IMR-90 (cell line): Measurements from ENCODE around the gene C1orf56. TPM values are rescaled to one million over a fixed set of nuclear protein-coding genes. Genes with fewer than 3 reads are reported as not detected.

Experiments used
- ATAC-seq: fragments of 200-7000 bp; cut with Tn5 transposase; 2 replicates; pipeline ENCODE4 v1.9.1; 2020; ENCODE audit warnings: low read depth, mild to moderate bottlenecking, moderate library complexity
- BruUV-seq: library from RNA; stranded (reverse); fragments of 400-500 nt; replicated peaks from 2 replicates; lab custom pipeline; 2021; lab: Mats Ljungman, UMichigan
- CTCF ChIA-PET: fragments of 300-600 bp; formaldehyde crosslinking; extraction: SDS; loops from one replicate; lab custom pipeline; 2021; ENCODE audit warnings: antibody characterized with exemption; lab: Yijun Ruan, JAX
- POLR2A ChIA-PET: fragments of 300-600 bp; sonication (Branson Sonifier 250); formaldehyde crosslinking; loops from one replicate; lab custom pipeline; 2022; ENCODE audit warnings: antibody characterized with exemption; ENCODE audit not compliant: unreplicated experiment; lab: Charles Lee
- DNase-seq: peaks from one replicate; pipeline ENCODE4 v3.0.0; 2013
- H2AFZ ChIP-seq: replicated peaks from 2 replicates; pipeline ENCODE3; 2013; ENCODE audit warnings: low read length, mild to moderate bottlenecking; ENCODE audit not compliant: poor library complexity
- H2AK5ac ChIP-seq: 2 replicates; pipeline ENCODE4 v1.6.1; 2013; ENCODE audit warnings: low read depth, low read length, inconsistent platforms
- H2AK9ac ChIP-seq: replicated peaks from 2 replicates; pipeline ENCODE3; 2013; ENCODE audit warnings: mild to moderate bottlenecking, low read depth, low read length, moderate library complexity; ENCODE audit not compliant: poor library complexity
- H2BK120ac ChIP-seq: 2 replicates; pipeline ENCODE4 v1.6.1; 2013; ENCODE audit warnings: low read depth, low read length, inconsistent platforms
- H2BK15ac ChIP-seq: 3 replicates; pipeline ENCODE4 v1.6.1; 2013; ENCODE audit warnings: low read depth, low read length, inconsistent platforms
- H2BK20ac ChIP-seq: 2 replicates; pipeline ENCODE4 v1.6.1; 2013; ENCODE audit warnings: low read depth, mild to moderate bottlenecking, inconsistent platforms, low read length, moderate library complexity
- H2BK5ac ChIP-seq: 2 replicates; pipeline ENCODE4 v1.6.1; 2013; ENCODE audit warnings: mild to moderate bottlenecking, low read depth, low read length, inconsistent platforms; ENCODE audit not compliant: poor library complexity, severe bottlenecking
- H3K14ac ChIP-seq: replicated peaks from 2 replicates; pipeline ENCODE4 v1.6.1; 2013; ENCODE audit warnings: low read depth, low read length, inconsistent platforms
- H3K18ac ChIP-seq: 2 replicates; pipeline ENCODE4 v1.6.1; 2013; ENCODE audit warnings: low read depth, low read length, control low read depth
- H3K23ac ChIP-seq: 2 replicates; pipeline ENCODE4 v1.6.1; 2013; ENCODE audit warnings: low read depth, low read length, inconsistent platforms
- H3K27ac ChIP-seq: 2 replicates; pipeline ENCODE4 v1.5.1; 2013; ENCODE audit warnings: mild to moderate bottlenecking, control low read depth, low read length; ENCODE audit not compliant: insufficient read depth
- H3K27me3 ChIP-seq: 2 replicates; pipeline ENCODE4 v1.6.1; 2013; ENCODE audit warnings: low read length; ENCODE audit not compliant: control insufficient read depth, insufficient read depth
- H3K36me3 ChIP-seq: 2 replicates; pipeline ENCODE4 v1.6.1; 2013; ENCODE audit warnings: low read length, mixed read lengths; ENCODE audit not compliant: control insufficient read depth, insufficient read depth
- H3K4ac ChIP-seq: 2 replicates; pipeline ENCODE4 v1.6.1; 2013; ENCODE audit warnings: low read depth, low read length, inconsistent platforms
- H3K4me1 ChIP-seq: 2 replicates; pipeline ENCODE4 v1.6.1; 2013; ENCODE audit warnings: low read length, mixed read lengths; ENCODE audit not compliant: control insufficient read depth, insufficient read depth
- H3K4me2 ChIP-seq: 2 replicates; pipeline ENCODE4 v1.6.1; 2013; ENCODE audit warnings: low read depth, mild to moderate bottlenecking, control low read depth, low read length, moderate library complexity
- H3K4me3 ChIP-seq: 2 replicates; pipeline ENCODE4 v1.5.1; 2013; ENCODE audit warnings: low read depth, mild to moderate bottlenecking, control low read depth, low read length, moderate library complexity; ENCODE audit not compliant: insufficient read depth
- H3K56ac ChIP-seq: 2 replicates; pipeline ENCODE4 v1.6.1; 2013; ENCODE audit warnings: low read length, inconsistent platforms; ENCODE audit not compliant: insufficient read depth; ENCODE audit errors: extremely low read depth
- H3K79me1 ChIP-seq, 2 experiments: 2 replicates each; pipeline ENCODE4 v1.6.1; 2013; ENCODE audit warnings: low read length in 2 of 2, inconsistent platforms in 1 of 2, low read depth in 1 of 2
- H3K9ac ChIP-seq: 2 replicates; pipeline ENCODE4 v1.6.1; 2013; ENCODE audit warnings: low read depth, low read length, control low read depth
- H3K9me1 ChIP-seq: 2 replicates; pipeline ENCODE4 v1.6.1; 2013; ENCODE audit warnings: low read length, inconsistent platforms; ENCODE audit not compliant: insufficient read depth
- H3K9me3 ChIP-seq: 2 replicates; pipeline ENCODE4 v1.6.1; 2013; ENCODE audit warnings: low read length; ENCODE audit not compliant: control insufficient read depth, insufficient read depth
- H4K20me1 ChIP-seq: 2 replicates; pipeline ENCODE4 v1.6.1; 2013; ENCODE audit warnings: low read length, inconsistent platforms; ENCODE audit not compliant: insufficient read depth
- H4K5ac ChIP-seq: 2 replicates; pipeline ENCODE4 v1.6.1; 2013; ENCODE audit warnings: mild to moderate bottlenecking, low read depth, low read length, control low read depth
- H4K8ac ChIP-seq, 2 experiments: 2 replicates each; pipeline ENCODE4 v1.6.1; 2013; ENCODE audit warnings: low read depth in 2 of 2, low read length in 2 of 2, control low read depth in 1 of 2, inconsistent platforms in 1 of 2
- H4K91ac ChIP-seq: 2 replicates; pipeline ENCODE4 v1.6.1; 2013; ENCODE audit warnings: low read depth, low read length, inconsistent platforms; ENCODE audit not compliant: insufficient read depth
- ELK1 ChIP-seq: fragments of 150-350 bp; IDR thresholded peaks from 2 replicates; pipeline ENCODE4 v1.6.1; 2016; ENCODE audit warnings: low read depth, mild to moderate bottlenecking, low read length, moderate library complexity, borderline replicate concordance
- MAFK ChIP-seq: IDR thresholded peaks from 2 replicates; pipeline ENCODE4 v1.6.1; 2012; ENCODE audit warnings: low read depth, low read length, improper control_type of control experiment
- MXI1 ChIP-seq: IDR thresholded peaks from 2 replicates; pipeline ENCODE4 v1.6.1; 2012; ENCODE audit warnings: low read depth, mild to moderate bottlenecking, low read length, moderate library complexity, borderline replicate concordance
- RAD21 ChIP-seq: IDR thresholded peaks from 2 replicates; pipeline ENCODE4 v1.6.1; 2012; ENCODE audit warnings: low read length, improper control_type of control experiment
- RCOR1 ChIP-seq: IDR thresholded peaks from 2 replicates; pipeline ENCODE4 v1.6.1; 2012; ENCODE audit warnings: mild to moderate bottlenecking, low read length, improper control_type of control experiment; ENCODE audit not compliant: insufficient replicate concordance
- RFX5 ChIP-seq: IDR thresholded peaks from 2 replicates; pipeline ENCODE4 v1.8.0; 2012; ENCODE audit warnings: low read depth, mild to moderate bottlenecking, low read length, moderate library complexity
- USF2 ChIP-seq: fragments of 150-350 bp; IDR thresholded peaks from 2 replicates; pipeline ENCODE4 v1.6.1; 2017; ENCODE audit warnings: mild to moderate bottlenecking, antibody characterized with exemption, low read length, low read depth
- WGBS, 2 experiments: methylation state at CpG; one replicate each; pipeline versions ENCODE4 v1.1.5 to v1.1.7; 2013; ENCODE audit warnings: missing lambda C conversion rate in 2 of 2; ENCODE audit not compliant: insufficient read length in 1 of 2; ENCODE audit errors: extremely low coverage in 2 of 2; 5-methylcytosine and 5-hydroxymethylcytosine counted together
- dilution Hi-C: fragments of 300-500 bp; cut with HindIII; formaldehyde crosslinking; loops from one replicate; pipeline ENCODE4 v1.14.3; 2018; ENCODE audit warnings: low sequenced_read_pairs; ENCODE audit not compliant: unreplicated experiment
- in situ Hi-C: fragments of 300-500 bp; cut with MboI; formaldehyde crosslinking; loops from 3 replicates; pipeline ENCODE4 v1.14.3; 2019; ENCODE audit warnings: low sequenced_read_pairs, inconsistent platforms, mixed read lengths
- intact Hi-C: fragments of 100-400 bp; cut with micrococcal nuclease; formaldehyde crosslinking; loops from 2 replicates; pipeline ENCODE4 v1.10.0; 2022
- microRNA-seq, 2 experiments: library from miRNA; stranded (forward) in 1 of 2; unstranded in 1 of 2; fragments of 10-50 nt in 1 of 2; fragments of <30 nt in 1 of 2; gene quantifications in 1 of 2; microRNA quantifications in 1 of 2; one replicate each; pipeline versions ENCODE3 to v1.1.0; 2013 to 2020; ENCODE audit not compliant: insufficient read depth in 1 of 2, insufficient read length in 1 of 2, unreplicated experiment in 1 of 2
- polyA plus RNA-seq, 3 experiments: library from polyadenylated mRNA; depleted of rRNA; stranded (reverse); fragments of >200 nt; gene quantifications; 2 replicates each; pipeline ENCODE4 v1.2.3, GENCODE V29; 2012; ENCODE audit warnings: low replicate concordance in 1 of 3
- small RNA-seq, 5 experiments: library from RNA; depleted of rRNA; stranded (forward); fragments of <200 nt; gene quantifications; one replicate each; pipeline ENCODE3, GENCODE V24; 2012
- total RNA-seq: library from RNA; depleted of rRNA; stranded (reverse); fragments of >200 nt; gene quantifications from 2 replicates; pipeline ENCODE4 v1.2.3, GENCODE V29; 2012; rRNA removed

C1orf56 gene
- total and polyA plus RNA-seq, 2 of the 4 experiments (the other 2 are of a cell fraction) = 0.54 to 1.2 TPM

- Histone ChIP-seq H3K27ac (no peak overlapping the region), H3K9ac (no peak overlapping the region), H3K9me3 (no peaks in the 10 kb centered on the region), H3K4me2 (no peak overlapping the region), H2BK5ac (no peak overlapping the region), H4K8ac (no peak overlapping the region), H3K36me3 (no peaks in the 10 kb centered on the region), H3K79me1 (no peaks in the 10 kb centered on the region), H3K9me1 (no peaks in the 10 kb centered on the region), H4K5ac (no peak overlapping the region), H3K56ac (no peak overlapping the region), H3K4ac (no peak overlapping the region), H3K14ac (no peak overlapping the region), H4K91ac (no peak overlapping the region), H2AK9ac (no peak overlapping the region), H2BK120ac (no peak overlapping the region), H2BK20ac (no peak overlapping the region), H4K20me1 (no peaks in the 10 kb centered on the region), H3K23ac (no peak overlapping the region), H3K4me3 (no peak overlapping the region), H3K27me3 (no peaks in the 10 kb centered on the region), H3K4me1 (no peaks in the 10 kb centered on the region), H2AK5ac (no peak overlapping the region), H2BK15ac (no peak overlapping the region), H3K18ac (no peak overlapping the region), H2AFZ (no peak overlapping the region)
- ChIA-PET CTCF (interaction anchor here (0.5 to 0.7 kb wide), 2 partner anchors 43 to 71 kb away, joined by 3 read pairs; no protein-coding TSS in a partner anchor), POLR2A (no interaction called here)
- no peak for DNase-seq
- intact Hi-C loops (no loop called here), dilution Hi-C loops (no loop called here), in situ Hi-C loops (loop anchor here (5.0 kb wide), 1 partner anchor 59 kb away; the partner anchor contains the start of gene TNFAIP8L2)
- no peak for TF ChIP-seq RFX5
- TF ChIP-seq USF2 = no peak
- TF ChIP-seq MAFK = no peak
- no peak for TF ChIP-seq MXI1
- no peak for TF ChIP-seq RAD21
- TF ChIP-seq RCOR1 = no peak
- no peak for TF ChIP-seq ELK1
- ATAC-seq = no peak
- no CpG with 5 or more reads among the region's 1 CpG for WGBS, 2 experiments
- no TSS peak for BruUV-seq
Observed at GRCh38 chr1:151098126-151098525, 50.6 kb downstream of the C1orf56 start.

Small RNA genes within 50 kb of the gene (microRNA-seq; reads per million reads assigned to microRNA genes)
- gene RNU6-884P (ENCODE audit: insufficient read depth, insufficient read length) = not detected

Small RNA genes within 50 kb of the gene (small RNA-seq; reads per million reads assigned to genes)
- 0.08 to 9.6 (median 2.3) reads per million in 5 experiments for gene RNU6-884P

Other genes starting within 250 kb of the C1orf56 start
- 4.7 and 7.7 TPM in 2 replicates for gene CTSK, start 239.5 kb upstream of the C1orf56 start, total RNA-seq
- gene CTSK, start 239.5 kb upstream of the C1orf56 start, polyA plus RNA-seq (2012; rRNA removed) = 13.2 and 15.1 TPM in 2 replicates
- gene ARNT, start 171.2 kb upstream of the C1orf56 start, total RNA-seq = 26.3 and 28.1 TPM in 2 replicates
- gene ARNT, start 171.2 kb upstream of the C1orf56 start, polyA plus RNA-seq (2012; rRNA removed) = 15.7 and 19.7 TPM in 2 replicates
- gene CTXND2, start 160.6 kb upstream of the C1orf56 start, total RNA-seq = not detected in 2 replicates
- gene CTXND2, start 160.6 kb upstream of the C1orf56 start, polyA plus RNA-seq (2012; rRNA removed) = not detected in 2 replicates
- 22.9 and 24.7 TPM in 2 replicates for gene SETDB1, start 121.4 kb upstream of the C1orf56 start, total RNA-seq
- gene SETDB1, start 121.4 kb upstream of the C1orf56 start, polyA plus RNA-seq (2012; rRNA removed) = 16.6 and 18.7 TPM in 2 replicates
- 99.2 and 118 TPM in 2 replicates for gene CERS2, start 72.9 kb upstream of the C1orf56 start, total RNA-seq
- 126 and 127 TPM in 2 replicates for gene CERS2, start 72.9 kb upstream of the C1orf56 start, polyA plus RNA-seq (2012; rRNA removed)
- under 0.01 and 0.36 TPM in 2 replicates for gene ANXA9, start 65.5 kb upstream of the C1orf56 start, total RNA-seq
- 0.16 and 0.21 TPM in 2 replicates for gene ANXA9, start 65.5 kb upstream of the C1orf56 start, polyA plus RNA-seq (2012; rRNA removed)
- gene MINDY1, start 40.8 kb upstream of the C1orf56 start, total RNA-seq = 5.8 and 6.6 TPM in 2 replicates
- 6.6 and 7.3 TPM in 2 replicates for gene MINDY1, start 40.8 kb upstream of the C1orf56 start, polyA plus RNA-seq (2012; rRNA removed)
- 7.9 and 8.6 TPM in 2 replicates for gene PRUNE1, start 39.3 kb upstream of the C1orf56 start, total RNA-seq
- gene PRUNE1, start 39.3 kb upstream of the C1orf56 start, polyA plus RNA-seq (2012; rRNA removed) = 9.4 and 9.6 TPM in 2 replicates
- under 0.01 TPM in 1 of 2 replicates, not detected in the other for gene BNIPL, start 11.2 kb upstream of the C1orf56 start, total RNA-seq
- 0.10 and 0.38 TPM in 2 replicates for gene BNIPL, start 11.2 kb upstream of the C1orf56 start, polyA plus RNA-seq (2012; rRNA removed)
- gene CDC42SE1, start 11.9 kb downstream of the C1orf56 start, total RNA-seq = 47.0 and 48.6 TPM in 2 replicates
- gene CDC42SE1, start 11.9 kb downstream of the C1orf56 start, polyA plus RNA-seq (2012; rRNA removed) = 47.4 and 58.5 TPM in 2 replicates
- 3.6 and 5.3 TPM in 2 replicates for gene MLLT11, start 12.6 kb downstream of the C1orf56 start, total RNA-seq
- gene MLLT11, start 12.6 kb downstream of the C1orf56 start, polyA plus RNA-seq (2012; rRNA removed) = 16.6 and 17.5 TPM in 2 replicates
- 11.9 and 12.9 TPM in 2 replicates for gene GABPB2, start 23.0 kb downstream of the C1orf56 start, total RNA-seq
- 6.0 and 7.5 TPM in 2 replicates for gene GABPB2, start 23.0 kb downstream of the C1orf56 start, polyA plus RNA-seq (2012; rRNA removed)
- 0.36 and 0.56 TPM in 2 replicates for gene SEMA6C, start 98.9 kb downstream of the C1orf56 start, total RNA-seq
- 2.0 and 2.6 TPM in 2 replicates for gene SEMA6C, start 98.9 kb downstream of the C1orf56 start, polyA plus RNA-seq (2012; rRNA removed)
- gene TNFAIP8L2, start 108.9 kb downstream of the C1orf56 start, total RNA-seq = not detected in 2 replicates
- not detected in 2 replicates for gene TNFAIP8L2, start 108.9 kb downstream of the C1orf56 start, polyA plus RNA-seq (2012; rRNA removed)
- 9.2 and 10.4 TPM in 2 replicates for gene LYSMD1, start 118.2 kb downstream of the C1orf56 start, total RNA-seq
- 5.0 and 5.9 TPM in 2 replicates for gene LYSMD1, start 118.2 kb downstream of the C1orf56 start, polyA plus RNA-seq (2012; rRNA removed)
- gene SCNM1, start 118.4 kb downstream of the C1orf56 start, total RNA-seq = 22.2 and 27.4 TPM in 2 replicates
- gene SCNM1, start 118.4 kb downstream of the C1orf56 start, polyA plus RNA-seq (2012; rRNA removed) = 33.2 and 35.3 TPM in 2 replicates
- not detected in 2 replicates for gene TMOD4, start 128.2 kb downstream of the C1orf56 start, total RNA-seq
- 0.22 and 0.27 TPM in 2 replicates for gene TMOD4, start 128.2 kb downstream of the C1orf56 start, polyA plus RNA-seq (2012; rRNA removed)
- gene VPS72, start 142.4 kb downstream of the C1orf56 start, total RNA-seq = 51.3 and 53.6 TPM in 2 replicates
- 62.3 and 64.5 TPM in 2 replicates for gene VPS72, start 142.4 kb downstream of the C1orf56 start, polyA plus RNA-seq (2012; rRNA removed)
- 52.5 and 59.1 TPM in 2 replicates for gene PIP5K1A, start 150.8 kb downstream of the C1orf56 start, total RNA-seq
- gene PIP5K1A, start 150.8 kb downstream of the C1orf56 start, polyA plus RNA-seq (2012; rRNA removed) = 85.5 and 105 TPM in 2 replicates
- gene PSMD4, start 207.0 kb downstream of the C1orf56 start, total RNA-seq = 289 and 349 TPM in 2 replicates
- 282 and 314 TPM in 2 replicates for gene PSMD4, start 207.0 kb downstream of the C1orf56 start, polyA plus RNA-seq (2012; rRNA removed)
- 5.7 and 6.4 TPM in 2 replicates for gene ZNF687, start 234.5 kb downstream of the C1orf56 start, total RNA-seq
- gene ZNF687, start 234.5 kb downstream of the C1orf56 start, polyA plus RNA-seq (2012; rRNA removed) = 10.8 and 13.7 TPM in 2 replicates